ENCODE results near the gene HOGA1. TPM values are rescaled to one million over a fixed set of nuclear protein-coding genes. Genes with fewer than 3 reads are reported as not detected.

The HOGA1 gene
- total and polyA plus RNA-seq, 2 of the 13 experiments (the other 11 are each of a cell fraction or from before 2014, with no cell fraction given) = 7.6 to 19.5 TPM

DNA sequence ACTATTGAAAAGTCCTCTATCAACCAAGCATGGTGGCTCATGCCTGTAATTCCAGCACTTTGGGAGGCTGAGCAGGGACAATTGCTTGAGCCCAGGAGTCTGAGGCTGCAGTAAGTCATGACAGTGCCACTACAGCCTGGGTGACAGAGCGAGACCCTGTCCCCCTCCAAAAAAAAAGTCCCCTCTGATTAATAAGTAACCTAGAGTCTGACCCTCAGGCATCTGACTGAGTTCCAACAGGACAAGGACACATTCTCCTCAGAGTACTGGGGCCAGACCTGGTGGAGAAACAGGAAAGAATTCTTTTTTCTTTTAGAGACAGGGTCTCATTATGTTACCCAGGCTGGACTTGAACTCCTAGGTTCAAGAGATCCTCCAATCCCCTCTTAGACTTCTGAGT lies 39.1 kb downstream of the HOGA1 start (continued):
- TF ChIP-seq, protein P1, sequence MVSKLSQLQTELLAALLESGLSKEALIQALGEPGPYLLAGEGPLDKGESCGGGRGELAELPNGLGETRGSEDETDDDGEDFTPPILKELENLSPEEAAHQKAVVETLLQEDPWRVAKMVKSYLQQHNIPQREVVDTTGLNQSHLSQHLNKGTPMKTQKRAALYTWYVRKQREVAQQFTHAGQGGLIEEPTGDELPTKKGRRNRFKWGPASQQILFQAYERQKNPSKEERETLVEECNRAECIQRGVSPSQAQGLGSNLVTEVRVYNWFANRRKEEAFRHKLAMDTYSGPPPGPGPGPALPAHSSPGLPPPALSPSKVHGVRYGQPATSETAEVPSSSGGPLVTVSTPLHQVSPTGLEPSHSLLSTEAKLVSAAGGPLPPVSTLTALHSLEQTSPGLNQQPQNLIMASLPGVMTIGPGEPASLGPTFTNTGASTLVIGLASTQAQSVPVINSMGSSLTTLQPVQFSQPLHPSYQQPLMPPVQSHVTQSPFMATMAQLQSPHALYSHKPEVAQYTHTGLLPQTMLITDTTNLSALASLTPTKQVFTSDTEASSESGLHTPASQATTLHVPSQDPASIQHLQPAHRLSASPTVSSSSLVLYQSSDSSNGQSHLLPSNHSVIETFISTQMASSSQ (IDR thresholded peaks at IDR 0.05; ENCODE audit: low read depth) = peak; percentile 87
- TF ChIP-seq, protein P1 (CRISPR knock-in tag; IDR thresholded peaks at IDR 0.05; ENCODE audit: borderline replicate concordance) = peak; percentile 83; the same call in 1 of the 2 replicates
- 0 out of 2 replicates have a peak, but pooled peaks have one; percentile 30 for TF ChIP-seq RXRB (CRISPR knock-in tag; IDR thresholded peaks at IDR 0.05; ENCODE audit: borderline replicate concordance)
- no peak for TF ChIP-seq FOXK1 (CRISPR knock-in tag; IDR thresholded peaks at IDR 0.05; ENCODE audit: borderline replicate concordance, low read depth)
- no peak for TF ChIP-seq ZFP62 (CRISPR knock-in tag; IDR thresholded peaks at IDR 0.05)
- TF ChIP-seq ZNF547 (CRISPR knock-in tag; IDR thresholded peaks at IDR 0.05) = no peak
- no peak for TF ChIP-seq SIX1 (CRISPR knock-in tag; IDR thresholded peaks at IDR 0.05; ENCODE audit: borderline replicate concordance)

DNA sequence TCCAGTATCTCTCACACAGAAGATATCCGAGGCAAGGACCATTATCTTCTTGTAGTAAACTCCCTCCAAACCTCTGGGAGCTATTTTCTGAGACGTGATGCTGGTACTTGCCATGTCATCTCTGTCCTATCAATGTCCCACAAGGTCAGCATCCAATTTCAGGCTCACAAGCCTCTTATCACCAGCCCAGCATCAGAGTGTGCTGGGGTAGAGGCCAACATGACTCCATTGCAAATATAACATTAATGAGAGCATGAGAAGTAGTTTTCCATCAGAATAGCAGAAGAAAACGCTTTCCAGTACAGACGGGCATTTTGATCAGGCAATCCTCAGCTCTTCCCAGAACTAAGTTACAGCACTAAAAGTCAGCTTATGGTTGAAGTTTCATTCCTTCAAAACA lies 43.5 kb downstream of the HOGA1 start:
- ChIA-PET CTCF (ENCODE audit: low intra/inter-chr PET ratio, low total read pairs) (no interaction called here), POLR2A (interaction anchor here (1.0 kb wide), 1 partner anchor 59 kb away, joined by 3 read pairs; the partner anchor contains the start of gene AVPI1)
- Histone ChIP-seq H2AFZ (ENCODE audit: low read length) (no peak overlapping the region), H3K9me3 (ENCODE audit: low read length) (no peaks in the 10 kb centered on the region), H3K27ac (ENCODE audit: extremely low read length, insufficient read depth, low read length) (no peak overlapping the region), H3K4me1 (ENCODE audit: insufficient read depth, low read length) (peaks cover 43% of the 10 kb centered on the region), H3K4me2 (ENCODE audit: low read depth, low read length) (no peak overlapping the region), H3K27me3 (ENCODE audit: control insufficient read depth in 1 of 2, insufficient read depth in 2 of 2, low read length in 2 of 2) (no peaks in the 10 kb centered on the region), H3K36me3 (replicated peaks in 1 of 2; ENCODE audit: control insufficient read depth in 1 of 2, insufficient read depth in 2 of 2, low read length in 2 of 2) (no peaks in the 10 kb centered on the region), H4K20me1 (ENCODE audit: insufficient read depth, low read length) (no peaks in the 10 kb centered on the region), H3K4me3 (replicated peaks in 1 of 3; ENCODE audit: insufficient read depth in 1 of 3, low read depth in 2 of 3, low read length in 3 of 3) (no peak overlapping the region), H3K9ac (ENCODE audit: insufficient read depth, low read depth, low read length) (no peak overlapping the region), H3K79me2 (ENCODE audit: insufficient read depth, low read length) (no peaks in the 10 kb centered on the region)
- FAIRE-seq (no peak), ATAC-seq (no peak), DNase-seq (ENCODE audit: low spot score) (no peak)
- BruUV-seq (replicated peaks) = no TSS peak
- in situ Hi-C loops (cut with HindIII; ENCODE audit: extremely low pct_ligation_motif_present, low pct_unique_long_range_greater_than_20kb) = no loop called here
- 32% methylated on average over 4 of the region's 4 CpGs for WGBS (ENCODE audit: low lambda C conversion rate)
- intact Hi-C loops (cut with micrococcal nuclease; ENCODE audit: unreplicated experiment) = no loop called here
- TF ChIP-seq, protein P2, sequence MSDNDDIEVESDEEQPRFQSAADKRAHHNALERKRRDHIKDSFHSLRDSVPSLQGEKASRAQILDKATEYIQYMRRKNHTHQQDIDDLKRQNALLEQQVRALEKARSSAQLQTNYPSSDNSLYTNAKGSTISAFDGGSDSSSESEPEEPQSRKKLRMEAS (IDR thresholded peaks at IDR 0.05) = no peak
- TF ChIP-seq ZNF367 (CRISPR knock-in tag; IDR thresholded peaks at IDR 0.05; ENCODE audit: borderline replicate concordance) = no peak
- TF ChIP-seq TARDBP (CRISPR knock-in tag; IDR thresholded peaks at IDR 0.05) = no peak
- TF ChIP-seq ZNF629 (CRISPR knock-in tag; conservative IDR thresholded peaks at IDR 0.05) = no peak
- TF ChIP-seq, protein P3, sequence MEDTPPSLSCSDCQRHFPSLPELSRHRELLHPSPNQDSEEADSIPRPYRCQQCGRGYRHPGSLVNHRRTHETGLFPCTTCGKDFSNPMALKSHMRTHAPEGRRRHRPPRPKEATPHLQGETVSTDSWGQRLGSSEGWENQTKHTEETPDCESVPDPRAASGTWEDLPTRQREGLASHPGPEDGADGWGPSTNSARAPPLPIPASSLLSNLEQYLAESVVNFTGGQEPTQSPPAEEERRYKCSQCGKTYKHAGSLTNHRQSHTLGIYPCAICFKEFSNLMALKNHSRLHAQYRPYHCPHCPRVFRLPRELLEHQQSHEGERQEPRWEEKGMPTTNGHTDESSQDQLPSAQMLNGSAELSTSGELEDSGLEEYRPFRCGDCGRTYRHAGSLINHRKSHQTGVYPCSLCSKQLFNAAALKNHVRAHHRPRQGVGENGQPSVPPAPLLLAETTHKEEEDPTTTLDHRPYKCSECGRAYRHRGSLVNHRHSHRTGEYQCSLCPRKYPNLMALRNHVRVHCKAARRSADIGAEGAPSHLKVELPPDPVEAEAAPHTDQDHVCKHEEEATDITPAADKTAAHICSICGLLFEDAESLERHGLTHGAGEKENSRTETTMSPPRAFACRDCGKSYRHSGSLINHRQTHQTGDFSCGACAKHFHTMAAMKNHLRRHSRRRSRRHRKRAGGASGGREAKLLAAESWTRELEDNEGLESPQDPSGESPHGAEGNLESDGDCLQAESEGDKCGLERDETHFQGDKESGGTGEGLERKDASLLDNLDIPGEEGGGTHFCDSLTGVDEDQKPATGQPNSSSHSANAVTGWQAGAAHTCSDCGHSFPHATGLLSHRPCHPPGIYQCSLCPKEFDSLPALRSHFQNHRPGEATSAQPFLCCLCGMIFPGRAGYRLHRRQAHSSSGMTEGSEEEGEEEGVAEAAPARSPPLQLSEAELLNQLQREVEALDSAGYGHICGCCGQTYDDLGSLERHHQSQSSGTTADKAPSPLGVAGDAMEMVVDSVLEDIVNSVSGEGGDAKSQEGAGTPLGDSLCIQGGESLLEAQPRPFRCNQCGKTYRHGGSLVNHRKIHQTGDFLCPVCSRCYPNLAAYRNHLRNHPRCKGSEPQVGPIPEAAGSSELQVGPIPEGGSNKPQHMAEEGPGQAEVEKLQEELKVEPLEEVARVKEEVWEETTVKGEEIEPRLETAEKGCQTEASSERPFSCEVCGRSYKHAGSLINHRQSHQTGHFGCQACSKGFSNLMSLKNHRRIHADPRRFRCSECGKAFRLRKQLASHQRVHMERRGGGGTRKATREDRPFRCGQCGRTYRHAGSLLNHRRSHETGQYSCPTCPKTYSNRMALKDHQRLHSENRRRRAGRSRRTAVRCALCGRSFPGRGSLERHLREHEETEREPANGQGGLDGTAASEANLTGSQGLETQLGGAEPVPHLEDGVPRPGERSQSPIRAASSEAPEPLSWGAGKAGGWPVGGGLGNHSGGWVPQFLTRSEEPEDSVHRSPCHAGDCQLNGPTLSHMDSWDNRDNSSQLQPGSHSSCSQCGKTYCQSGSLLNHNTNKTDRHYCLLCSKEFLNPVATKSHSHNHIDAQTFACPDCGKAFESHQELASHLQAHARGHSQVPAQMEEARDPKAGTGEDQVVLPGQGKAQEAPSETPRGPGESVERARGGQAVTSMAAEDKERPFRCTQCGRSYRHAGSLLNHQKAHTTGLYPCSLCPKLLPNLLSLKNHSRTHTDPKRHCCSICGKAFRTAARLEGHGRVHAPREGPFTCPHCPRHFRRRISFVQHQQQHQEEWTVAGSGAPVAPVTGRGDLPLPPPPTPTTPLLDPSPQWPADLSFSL (CRISPR knock-in tag; IDR thresholded peaks at IDR 0.05) = no peak

Measured in HepG2 (cell line).